Gastroesophageal sphincter (tissue), 4 donors: ENCODE measurements around the gene POLD2. TPM values are rescaled to one million over a fixed set of nuclear protein-coding genes. Genes with fewer than 3 reads are reported as not detected.

Experiments used
- ATAC-seq: fragments of 150-250 bp; one replicate; pipeline ENCODE4 v1.9.1; 2016; ENCODE audit warnings: mild to moderate bottlenecking, moderate library complexity
- H3K27ac ChIP-seq, 4 donors: fragments of 200-600 bp; sonication (generic) in 3 of 4; 1 replicate in 3 of 4; 2 replicates in 1 of 4; pipeline ENCODE4 v1.5.1; 2016 to 2019
- H3K27me3 ChIP-seq: fragments of 200-600 bp; sonication (generic); one replicate; pipeline ENCODE4 v1.5.1; 2019
- H3K36me3 ChIP-seq, 2 donors: fragments of 200-600 bp; sonication (generic); one replicate each; pipeline ENCODE4 v1.5.1; 2019; ENCODE audit warnings: control low read depth in 1 of 2
- H3K4me1 ChIP-seq, 3 donors: fragments of 200-600 bp; sonication (generic); 1 replicate in 2 of 3; 2 replicates in 1 of 3; pipeline ENCODE4 v1.5.1; 2016 to 2019; ENCODE audit warnings: control low read depth in 2 of 3
- H3K4me3 ChIP-seq, 2 donors: fragments of 200-600 bp; sonication (generic); one replicate each; pipeline ENCODE4 v1.5.1; 2019; ENCODE audit warnings: mild to moderate bottlenecking in 1 of 2, moderate library complexity in 1 of 2
- H3K9me3 ChIP-seq, 3 donors: fragments of 200-600 bp; sonication (generic); one replicate each; pipeline ENCODE4 v1.5.1; 2017 to 2019; ENCODE audit warnings: control low read depth in 2 of 3
- CTCF ChIP-seq, 4 experiments: fragments of 200-600 bp in 2 of 4; fragments of 450-650 bp in 2 of 4; sonication (generic) in 1 of 4; IDR thresholded peaks; one replicate each; pipeline ENCODE4 v1.5.1; 2017 to 2019; ENCODE audit warnings: antibody characterized with exemption in 4 of 4, mild to moderate bottlenecking in 2 of 4, moderate library complexity in 2 of 4
- EP300 ChIP-seq: sonication (generic); formaldehyde crosslinking; IDR thresholded peaks from one replicate; pipeline ENCODE4 v1.6.1; 2017; ENCODE audit warnings: antibody characterized with exemption, mild to moderate bottlenecking
- POLR2A ChIP-seq, 2 donors: fragments of 450-650 bp; IDR thresholded peaks; one replicate each; pipeline ENCODE4 v1.6.1; 2017; ENCODE audit warnings: antibody characterized with exemption in 2 of 2, mild to moderate bottlenecking in 2 of 2, moderate library complexity in 1 of 2
- POLR2AphosphoS5 ChIP-seq: sonication (generic); formaldehyde crosslinking; IDR thresholded peaks from one replicate; pipeline ENCODE4 v1.6.1; 2017; ENCODE audit warnings: antibody characterized with exemption
- WGBS, 2 donors: methylation state at CpG; one replicate each; pipeline ENCODE4 v1.1.5; 2018; ENCODE audit warnings: low coverage in 1 of 2; 5-methylcytosine and 5-hydroxymethylcytosine counted together
- total RNA-seq, 4 donors: library from RNA; depleted of rRNA; stranded (reverse); fragments of >200 nt; gene quantifications; one replicate each; pipeline ENCODE4 v1.1.0, GENCODE V29; 2016

POLD2 gene
- total RNA-seq, 4 donors from 2014 or later = 45.3 to 52.6 (median 50.8) TPM

GRCh38 chr7:44150466-44150832, 27.1 kb upstream of the POLD2 start:
- Histone ChIP-seq H3K27ac (no peak overlapping the region), H3K36me3 (no peaks in the 10 kb centered on the region), H3K4me3 (no peak overlapping the region), H3K9me3 (no peaks in the 10 kb centered on the region), H3K4me1 (peaks cover 0 to 15% (median 9%) of the 10 kb centered on the region in 3 donors), H3K27me3 (peaks cover 11% of the 10 kb centered on the region)
- WGBS, 2 donors = 67 to 80% methylated on average over 1 to 2 of the region's 5 CpGs
- no peak for ATAC-seq
- TF ChIP-seq POLR2A (IDR thresholded peaks at IDR 0.05) = no peak
- no peak for TF ChIP-seq POLR2AphosphoS5
- TF ChIP-seq CTCF (IDR thresholded peaks at IDR 0.05) = no peak
- TF ChIP-seq EP300 = no peak

GRCh38 chr7:44149571-44150465, 26.5 kb upstream of the POLD2 start:
- H3K4me3 ChIP-seq = no peak overlapping the region
- H3K27me3 ChIP-seq = peaks cover 16% of the 10 kb centered on the region
- H3K27ac ChIP-seq = no peak overlapping the region
- no peak for ATAC-seq
- peaks cover 0 to 20% (median 14%) of the 10 kb centered on the region in 3 donors for H3K4me1 ChIP-seq
- 33% methylated on average over 4 of the region's 18 CpGs; no CpG with 5 or more reads in 1 of the 2 donors for WGBS, 2 donors
- H3K36me3 ChIP-seq = no peaks in the 10 kb centered on the region
- TF ChIP-seq CTCF (IDR thresholded peaks at IDR 0.05) (no peak), POLR2AphosphoS5 (no peak), EP300 (no peak), POLR2A (IDR thresholded peaks at IDR 0.05) (no peak)
- H3K9me3 ChIP-seq = no peaks in the 10 kb centered on the region

GRCh38 chr7:44148961-44149536, 25.7 kb upstream of the POLD2 start:
- Histone ChIP-seq H3K27ac (no peak overlapping the region), H3K4me1 (peaks cover 0 to 20% (median 14%) of the 10 kb centered on the region in 3 donors), H3K36me3 (no peaks in the 10 kb centered on the region), H3K4me3 (no peak overlapping the region), H3K9me3 (no peaks in the 10 kb centered on the region), H3K27me3 (peaks cover 20% of the 10 kb centered on the region)
- TF ChIP-seq POLR2A (IDR thresholded peaks at IDR 0.05) (no peak), POLR2AphosphoS5 (no peak), EP300 (no peak), CTCF (IDR thresholded peaks at IDR 0.05) (no peak)
- no peak for ATAC-seq
- WGBS, 2 donors = 75 to 87% methylated on average over 8 to 9 of the region's 9 CpGs

GRCh38 chr7:44148166-44148565, 24.8 kb upstream of the POLD2 start:
- no peak overlapping the region for H3K27ac ChIP-seq
- TF ChIP-seq CTCF (IDR thresholded peaks at IDR 0.05) (no peak), EP300 (no peak), POLR2AphosphoS5 (no peak), POLR2A (IDR thresholded peaks at IDR 0.05) (no peak)
- 67 to 92% methylated on average over 1 to 2 of the region's 2 CpGs for WGBS, 2 donors

More at GRCh38 chr7:44148166-44148565, 24.8 kb upstream of the POLD2 start:
- H3K27me3 ChIP-seq = peaks cover 20% of the 10 kb centered on the region
- H3K9me3 ChIP-seq = no peaks in the 10 kb centered on the region
- H3K4me1 ChIP-seq = peaks cover 0 to 20% (median 14%) of the 10 kb centered on the region in 3 donors
- no peak overlapping the region for H3K4me3 ChIP-seq
- no peaks in the 10 kb centered on the region for H3K36me3 ChIP-seq
- no peak for ATAC-seq
